HepG2 (cell line): Measurements from ENCODE around the gene CYP4A22. TPM values are rescaled to one million over a fixed set of nuclear protein-coding genes. Genes with fewer than 3 reads are reported as not detected.
A peak's percentile ranks its signal among the peaks of the same experiment; 100 is the strongest.

Experiments
- ATF7-NPFF ChIP-seq: sonication (generic); formaldehyde crosslinking; IDR thresholded peaks from 2 replicates; pipeline ENCODE4 v1.8.1; 2023; ENCODE audit warnings: mild to moderate bottlenecking, low read depth, missing genetic modification reagents, moderate library complexity
- CCDC6 ChIP-seq: sonication (generic); formaldehyde crosslinking; IDR thresholded peaks from 2 replicates; pipeline ENCODE4 v1.8.1; 2022; ENCODE audit warnings: mild to moderate bottlenecking, missing genetic modification reagents, moderate library complexity
- CHCHD3 ChIP-seq: sonication (generic); formaldehyde crosslinking; IDR thresholded peaks from 2 replicates; pipeline ENCODE4 v1.8.0; 2022; ENCODE audit warnings: mild to moderate bottlenecking, missing genetic modification reagents, moderate library complexity
- FOSL1 ChIP-seq: sonication (generic); formaldehyde crosslinking; IDR thresholded peaks from 2 replicates; pipeline ENCODE4 v1.9.0; 2021; ENCODE audit warnings: missing genetic modification reagents, borderline replicate concordance
- HDAC2 ChIP-seq: sonication (generic); formaldehyde crosslinking; IDR thresholded peaks from 2 replicates; pipeline ENCODE4 v1.4.0; 2020; ENCODE audit warnings: missing genetic modification reagents
- KAT2B ChIP-seq: fragments of 150-350 bp; IDR thresholded peaks from 2 replicates; pipeline ENCODE4 v1.6.1; 2014; ENCODE audit warnings: low read depth, low read length, borderline replicate concordance
- SP5 ChIP-seq: IDR thresholded peaks from 2 replicates; pipeline ENCODE4 v1.6.1; 2016; ENCODE audit warnings: low read depth, borderline replicate concordance
- TCF12 ChIP-seq, 2 experiments: fragments of 450-650 bp in 1 of 2; sonication (generic) in 1 of 2; formaldehyde crosslinking in 1 of 2; IDR thresholded peaks; 2 replicates each; pipeline versions ENCODE4 v1.6.1 to v1.8.0; 2017 to 2022; ENCODE audit warnings: antibody characterized with exemption in 1 of 2, mild to moderate bottlenecking in 1 of 2, missing genetic modification reagents in 1 of 2, moderate library complexity in 1 of 2
- ZFY ChIP-seq: sonication (generic); formaldehyde crosslinking; IDR thresholded peaks from 2 replicates; pipeline ENCODE4 v1.4.0; 2020; ENCODE audit warnings: missing genetic modification reagents
- ZNF570 ChIP-seq: sonication (generic); formaldehyde crosslinking; IDR thresholded peaks from 2 replicates; pipeline ENCODE4 v1.4.0; 2020; ENCODE audit warnings: mild to moderate bottlenecking, missing genetic modification reagents, borderline replicate concordance
- polyA plus RNA-seq, 8 experiments: library from polyadenylated mRNA; depleted of rRNA in 3 of 8; stranded (reverse) in 7 of 8; unstranded in 1 of 8; fragments of >200 nt; fragmentation: Illumina TruSeq in 4 of 8; extraction: Trizol in 4 of 8; gene quantifications; 2 replicates each; pipeline versions ENCODE4 v1.2.1 to v1.2.3, GENCODE V29; 2011 to 2016; ENCODE audit warnings: low read depth in 4 of 8, missing spikeins in 1 of 8, mixed read lengths in 1 of 8; ENCODE audit not compliant: insufficient read depth in 1 of 8
- total RNA-seq, 5 experiments: library from RNA; depleted of rRNA; stranded (reverse); fragments of >200 nt; fragmentation: Illumina TruSeq; extraction: Trizol; gene quantifications; 2 replicates each; pipeline ENCODE4 v1.2.3, GENCODE V29; 2016; ENCODE audit warnings: low read depth in 1 of 5
- TF ChIP-seq, protein P1 (sequence below): sonication (generic); formaldehyde crosslinking; IDR thresholded peaks from 2 replicates; pipeline ENCODE4 v1.8.1; 2023; ENCODE audit warnings: mild to moderate bottlenecking, moderate library complexity, missing genetic modification reagents
- TF ChIP-seq, protein P2 (sequence below): sonication (generic); formaldehyde crosslinking; IDR thresholded peaks from 2 replicates; pipeline ENCODE4 v1.5.0; 2020; ENCODE audit warnings: mild to moderate bottlenecking, missing genetic modification reagents
- TF ChIP-seq, protein P3 (sequence below): IDR thresholded peaks from 2 replicates; pipeline ENCODE4 v1.6.1; 2016; ENCODE audit warnings: low read depth
- TF ChIP-seq, protein P4 (sequence below): IDR thresholded peaks from 2 replicates; pipeline ENCODE4 v1.6.1; 2018; ENCODE audit warnings: missing genetic modification reagents, mild to moderate bottlenecking, missing compliant biosample characterization
- TF ChIP-seq, protein P5 (sequence below): sonication (generic); formaldehyde crosslinking; IDR thresholded peaks from 2 replicates; pipeline ENCODE4 v1.5.0; 2020; ENCODE audit warnings: missing genetic modification reagents, mild to moderate bottlenecking, borderline replicate concordance
- TF ChIP-seq, protein P6 (sequence below): fragments of 450-650 bp; IDR thresholded peaks from 2 replicates; pipeline ENCODE4 v1.6.1; 2017; ENCODE audit warnings: mild to moderate bottlenecking

Gene CYP4A22
- total and polyA plus RNA-seq, 2 of the 13 experiments (the other 11 are each of a cell fraction or from before 2014, with no cell fraction given), result not detected

DNA sequence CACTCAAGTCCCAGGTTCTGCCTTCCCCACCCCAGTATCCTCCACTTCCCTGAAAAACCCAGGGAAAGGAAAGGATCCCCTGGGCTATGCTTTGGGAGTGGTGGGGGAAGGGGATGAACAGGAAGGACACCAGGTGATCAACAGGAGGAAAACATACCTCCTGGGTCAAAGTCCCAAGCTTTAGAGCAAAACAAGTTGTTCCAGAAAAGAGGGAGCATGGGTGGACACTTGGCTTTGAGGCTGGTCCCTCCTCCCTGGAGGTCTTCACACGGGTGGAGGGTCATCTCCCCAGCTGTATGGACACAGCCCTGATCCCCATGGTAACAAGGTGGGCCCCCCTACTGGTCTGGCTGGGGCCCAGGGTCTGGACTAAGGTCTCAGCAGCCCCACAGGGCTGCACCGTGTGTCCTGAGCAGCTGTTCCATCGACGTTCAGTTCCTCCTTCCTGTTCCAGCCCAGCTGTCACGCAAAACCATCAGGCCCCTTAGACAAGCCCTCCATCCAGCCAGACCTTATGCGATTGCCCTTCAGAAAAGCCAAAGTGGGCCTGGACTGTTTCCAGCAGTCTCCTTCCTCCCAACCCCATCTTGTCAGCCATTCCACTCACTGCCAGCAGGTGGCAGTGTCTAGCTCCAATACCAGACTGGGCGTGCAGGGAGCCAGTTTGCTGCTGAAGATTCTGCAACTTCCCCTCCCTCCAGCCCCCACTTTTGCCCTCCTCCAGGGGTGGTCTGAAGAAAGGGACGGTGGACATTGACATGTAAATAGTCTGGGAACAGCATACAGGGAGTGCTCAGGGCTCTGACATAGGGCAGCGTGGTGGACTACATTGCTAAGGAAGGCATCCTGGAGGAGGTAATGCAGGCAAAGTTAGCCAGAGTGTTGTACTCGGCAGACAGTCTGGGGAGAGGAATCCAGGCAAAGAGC is 55.5 kb downstream of the CYP4A22 start (continued):
- TF ChIP-seq ATF7-NPFF, result no peak
- TF ChIP-seq HDAC2 (CRISPR knock-in tag), result peak; percentile 62
- peak; percentile 53; the same call in 1 of the 2 replicates for TF ChIP-seq SP5 (CRISPR knock-in tag)
- TF ChIP-seq, protein P1, sequence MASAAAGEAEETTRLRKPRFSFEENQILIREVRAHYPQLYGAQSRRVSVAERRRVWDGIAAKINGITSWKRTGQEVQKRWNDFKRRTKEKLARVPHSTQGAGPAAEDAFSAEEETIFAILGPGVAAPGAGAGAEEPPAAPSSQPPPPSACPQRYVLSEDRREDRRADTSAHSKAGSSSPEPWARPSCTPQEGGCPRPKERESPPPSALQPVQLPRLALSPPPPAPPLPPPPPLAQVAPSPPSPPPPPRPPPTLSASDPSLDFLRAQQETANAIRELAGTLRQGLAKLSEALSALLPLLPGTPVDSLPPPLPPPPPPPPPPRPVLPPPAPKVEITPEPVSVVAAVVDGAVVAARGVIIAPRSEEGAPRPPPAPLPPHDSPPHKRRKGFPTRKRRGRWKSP (CRISPR knock-in tag), result no peak
- TF ChIP-seq FOSL1 (CRISPR knock-in tag), result no peak
- TF ChIP-seq, protein P2, sequence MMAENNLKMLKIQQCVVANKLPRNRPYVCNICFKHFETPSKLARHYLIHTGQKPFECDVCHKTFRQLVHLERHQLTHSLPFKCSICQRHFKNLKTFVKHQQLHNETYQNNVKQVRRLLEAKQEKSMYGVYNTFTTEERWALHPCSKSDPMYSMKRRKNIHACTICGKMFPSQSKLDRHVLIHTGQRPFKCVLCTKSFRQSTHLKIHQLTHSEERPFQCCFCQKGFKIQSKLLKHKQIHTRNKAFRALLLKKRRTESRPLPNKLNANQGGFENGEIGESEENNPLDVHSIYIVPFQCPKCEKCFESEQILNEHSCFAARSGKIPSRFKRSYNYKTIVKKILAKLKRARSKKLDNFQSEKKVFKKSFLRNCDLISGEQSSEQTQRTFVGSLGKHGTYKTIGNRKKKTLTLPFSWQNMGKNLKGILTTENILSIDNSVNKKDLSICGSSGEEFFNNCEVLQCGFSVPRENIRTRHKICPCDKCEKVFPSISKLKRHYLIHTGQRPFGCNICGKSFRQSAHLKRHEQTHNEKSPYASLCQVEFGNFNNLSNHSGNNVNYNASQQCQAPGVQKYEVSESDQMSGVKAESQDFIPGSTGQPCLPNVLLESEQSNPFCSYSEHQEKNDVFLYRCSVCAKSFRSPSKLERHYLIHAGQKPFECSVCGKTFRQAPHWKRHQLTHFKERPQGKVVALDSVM, result no peak
- TF ChIP-seq, protein P3, sequence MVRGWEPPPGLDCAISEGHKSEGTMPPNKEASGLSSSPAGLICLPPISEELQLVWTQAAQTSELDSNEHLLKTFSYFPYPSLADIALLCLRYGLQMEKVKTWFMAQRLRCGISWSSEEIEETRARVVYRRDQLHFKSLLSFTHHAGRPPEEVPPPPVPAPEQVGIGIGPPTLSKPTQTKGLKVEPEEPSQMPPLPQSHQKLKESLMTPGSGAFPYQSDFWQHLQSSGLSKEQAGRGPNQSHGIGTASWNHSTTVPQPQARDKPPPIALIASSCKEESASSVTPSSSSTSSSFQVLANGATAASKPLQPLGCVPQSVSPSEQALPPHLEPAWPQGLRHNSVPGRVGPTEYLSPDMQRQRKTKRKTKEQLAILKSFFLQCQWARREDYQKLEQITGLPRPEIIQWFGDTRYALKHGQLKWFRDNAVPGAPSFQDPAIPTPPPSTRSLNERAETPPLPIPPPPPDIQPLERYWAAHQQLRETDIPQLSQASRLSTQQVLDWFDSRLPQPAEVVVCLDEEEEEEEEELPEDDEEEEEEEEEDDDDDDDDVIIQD (CRISPR knock-in tag), result peak; percentile 36; the same call in 1 of the 2 replicates
- no peak for TF ChIP-seq ZNF570 (CRISPR knock-in tag)
- TF ChIP-seq, protein P4, sequence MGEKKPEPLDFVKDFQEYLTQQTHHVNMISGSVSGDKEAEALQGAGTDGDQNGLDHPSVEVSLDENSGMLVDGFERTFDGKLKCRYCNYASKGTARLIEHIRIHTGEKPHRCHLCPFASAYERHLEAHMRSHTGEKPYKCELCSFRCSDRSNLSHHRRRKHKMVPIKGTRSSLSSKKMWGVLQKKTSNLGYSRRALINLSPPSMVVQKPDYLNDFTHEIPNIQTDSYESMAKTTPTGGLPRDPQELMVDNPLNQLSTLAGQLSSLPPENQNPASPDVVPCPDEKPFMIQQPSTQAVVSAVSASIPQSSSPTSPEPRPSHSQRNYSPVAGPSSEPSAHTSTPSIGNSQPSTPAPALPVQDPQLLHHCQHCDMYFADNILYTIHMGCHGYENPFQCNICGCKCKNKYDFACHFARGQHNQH (CRISPR knock-in tag), result peak; percentile 28; the same call in 1 of the 2 replicates
- no peak for TF ChIP-seq TCF12 (IDR thresholded peaks at IDR 0.05)
- TF ChIP-seq TCF12 (CRISPR knock-in tag; IDR thresholded peaks at IDR 0.05), result peak; percentile 62; the same call in 1 of the 2 replicates
- no peak for TF ChIP-seq KAT2B
- peak; percentile 38 for TF ChIP-seq ZFY
- TF ChIP-seq, protein P5, sequence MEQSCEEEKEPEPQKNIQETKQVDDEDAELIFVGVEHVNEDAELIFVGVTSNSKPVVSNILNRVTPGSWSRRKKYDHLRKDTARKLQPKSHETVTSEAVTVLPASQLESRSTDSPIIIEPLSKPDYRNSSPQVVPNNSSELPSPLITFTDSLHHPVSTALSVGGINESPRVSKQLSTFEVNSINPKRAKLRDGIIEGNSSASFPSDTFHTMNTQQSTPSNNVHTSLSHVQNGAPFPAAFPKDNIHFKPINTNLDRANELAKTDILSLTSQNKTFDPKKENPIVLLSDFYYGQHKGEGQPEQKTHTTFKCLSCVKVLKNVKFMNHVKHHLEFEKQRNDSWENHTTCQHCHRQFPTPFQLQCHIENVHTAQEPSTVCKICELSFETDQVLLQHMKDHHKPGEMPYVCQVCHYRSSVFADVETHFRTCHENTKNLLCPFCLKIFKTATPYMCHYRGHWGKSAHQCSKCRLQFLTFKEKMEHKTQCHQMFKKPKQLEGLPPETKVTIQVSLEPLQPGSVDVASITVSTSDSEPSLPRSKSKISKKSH (CRISPR knock-in tag), result peak; percentile 80; the same call in 1 of the 2 replicates
- no peak for TF ChIP-seq CHCHD3 (CRISPR knock-in tag)
- TF ChIP-seq, protein P6, sequence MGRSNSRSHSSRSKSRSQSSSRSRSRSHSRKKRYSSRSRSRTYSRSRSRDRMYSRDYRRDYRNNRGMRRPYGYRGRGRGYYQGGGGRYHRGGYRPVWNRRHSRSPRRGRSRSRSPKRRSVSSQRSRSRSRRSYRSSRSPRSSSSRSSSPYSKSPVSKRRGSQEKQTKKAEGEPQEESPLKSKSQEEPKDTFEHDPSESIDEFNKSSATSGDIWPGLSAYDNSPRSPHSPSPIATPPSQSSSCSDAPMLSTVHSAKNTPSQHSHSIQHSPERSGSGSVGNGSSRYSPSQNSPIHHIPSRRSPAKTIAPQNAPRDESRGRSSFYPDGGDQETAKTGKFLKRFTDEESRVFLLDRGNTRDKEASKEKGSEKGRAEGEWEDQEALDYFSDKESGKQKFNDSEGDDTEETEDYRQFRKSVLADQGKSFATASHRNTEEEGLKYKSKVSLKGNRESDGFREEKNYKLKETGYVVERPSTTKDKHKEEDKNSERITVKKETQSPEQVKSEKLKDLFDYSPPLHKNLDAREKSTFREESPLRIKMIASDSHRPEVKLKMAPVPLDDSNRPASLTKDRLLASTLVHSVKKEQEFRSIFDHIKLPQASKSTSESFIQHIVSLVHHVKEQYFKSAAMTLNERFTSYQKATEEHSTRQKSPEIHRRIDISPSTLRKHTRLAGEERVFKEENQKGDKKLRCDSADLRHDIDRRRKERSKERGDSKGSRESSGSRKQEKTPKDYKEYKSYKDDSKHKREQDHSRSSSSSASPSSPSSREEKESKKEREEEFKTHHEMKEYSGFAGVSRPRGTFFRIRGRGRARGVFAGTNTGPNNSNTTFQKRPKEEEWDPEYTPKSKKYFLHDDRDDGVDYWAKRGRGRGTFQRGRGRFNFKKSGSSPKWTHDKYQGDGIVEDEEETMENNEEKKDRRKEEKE, result no peak
- peak; percentile 53; the same call in 1 of the 2 replicates for TF ChIP-seq CCDC6 (CRISPR knock-in tag)
